H9 (cell line): ENCODE data around the gene SCUBE2. TPM values are rescaled to one million over a fixed set of nuclear protein-coding genes. Genes with fewer than 3 reads are reported as not detected.

Experiments used
- DNase-seq: peaks from one replicate; pipeline ENCODE4 v3.0.0-alpha.2; 2017
- H2AFZ ChIP-seq: one replicate; pipeline ENCODE4 v1.6.1; 2013; ENCODE audit warnings: mild to moderate bottlenecking, low read length, control low read depth, moderate library complexity
- H2AK5ac ChIP-seq: 2 replicates; pipeline ENCODE4 v1.6.1; 2013; ENCODE audit warnings: low read length, control low read depth, mixed read lengths; ENCODE audit not compliant: insufficient read length
- H2BK120ac ChIP-seq: one replicate; pipeline ENCODE4 v1.6.1; 2013; ENCODE audit warnings: low read depth, mild to moderate bottlenecking, low read length, control low read depth, inconsistent platforms; ENCODE audit not compliant: poor library complexity, severe bottlenecking
- H2BK12ac ChIP-seq: 2 replicates; pipeline ENCODE4 v1.6.1; 2013; ENCODE audit warnings: low read length, control low read depth, mixed read lengths, low read depth; ENCODE audit not compliant: insufficient read length
- H2BK15ac ChIP-seq: 2 replicates; pipeline ENCODE4 v1.6.1; 2013; ENCODE audit warnings: low read depth, low read length, control low read depth
- H2BK20ac ChIP-seq: one replicate; pipeline ENCODE4 v1.6.1; 2013; ENCODE audit warnings: low read depth, mild to moderate bottlenecking, low read length, control low read depth, inconsistent platforms; ENCODE audit not compliant: poor library complexity, severe bottlenecking
- H2BK5ac ChIP-seq: 2 replicates; pipeline ENCODE4 v1.6.1; 2013; ENCODE audit warnings: low read length, control low read depth, mixed read lengths; ENCODE audit not compliant: insufficient read length
- H3K14ac ChIP-seq: 2 replicates; pipeline ENCODE4 v1.6.1; 2013; ENCODE audit warnings: low read length, control low read depth; ENCODE audit not compliant: insufficient read depth
- H3K18ac ChIP-seq: 2 replicates; pipeline ENCODE4 v1.6.1; 2013; ENCODE audit warnings: low read depth, mild to moderate bottlenecking, mixed read lengths, low read length, control low read depth; ENCODE audit not compliant: insufficient read length
- H3K23ac ChIP-seq: 2 replicates; pipeline ENCODE4 v1.6.1; 2013; ENCODE audit warnings: low read length, control low read depth, mixed read lengths, low read depth; ENCODE audit not compliant: insufficient read length
- H3K23me2 ChIP-seq: 2 replicates; pipeline ENCODE4 v1.6.1; 2013; ENCODE audit warnings: low read depth, mild to moderate bottlenecking, mixed read lengths, low read length, control low read depth; ENCODE audit not compliant: insufficient read length, poor library complexity, severe bottlenecking
- H3K27ac ChIP-seq: 2 replicates; pipeline ENCODE4 v1.5.1; 2013; ENCODE audit warnings: low read length, control low read depth, mixed read lengths, low read depth; ENCODE audit not compliant: insufficient read length
- H3K27me3 ChIP-seq: 2 replicates; pipeline ENCODE4 v1.6.1; 2013; ENCODE audit warnings: low read length, control low read depth, inconsistent platforms; ENCODE audit not compliant: insufficient read depth
- H3K4ac ChIP-seq: 2 replicates; pipeline ENCODE4 v1.6.1; 2013; ENCODE audit warnings: low read depth, mild to moderate bottlenecking, control low read depth, inconsistent platforms, low read length, moderate library complexity
- H3K4me1 ChIP-seq: 2 replicates; pipeline ENCODE4 v1.6.1; 2013; ENCODE audit warnings: low read length, control low read depth, inconsistent platforms; ENCODE audit not compliant: insufficient read depth
- H3K4me2 ChIP-seq: 2 replicates; pipeline ENCODE4 v1.6.1; 2013; ENCODE audit warnings: low read length, control low read depth, mixed read lengths; ENCODE audit not compliant: insufficient read length, insufficient read depth
- H3K56ac ChIP-seq: 2 replicates; pipeline ENCODE4 v1.6.1; 2013; ENCODE audit warnings: low read depth, mild to moderate bottlenecking, mixed read lengths, low read length, control low read depth; ENCODE audit not compliant: insufficient read length
- H3K79me1 ChIP-seq: 2 replicates; pipeline ENCODE4 v1.6.1; 2013; ENCODE audit warnings: low read depth, mild to moderate bottlenecking, moderate library complexity, low read length, control low read depth, inconsistent platforms; ENCODE audit not compliant: insufficient read depth, poor library complexity, severe bottlenecking
- H3K79me2 ChIP-seq: 2 replicates; pipeline ENCODE4 v1.6.1; 2013; ENCODE audit warnings: low read length, control low read depth, inconsistent platforms; ENCODE audit not compliant: insufficient read depth
- H3K9ac ChIP-seq: 2 replicates; pipeline ENCODE4 v1.6.1; 2013; ENCODE audit warnings: low read length, control low read depth, mixed read lengths; ENCODE audit not compliant: insufficient read length; ENCODE audit errors: extremely low read depth
- H3K9me3 ChIP-seq: one replicate; pipeline ENCODE4 v1.6.1; 2013; ENCODE audit warnings: low read depth, low read length, inconsistent platforms; ENCODE audit not compliant: control insufficient read depth
- H3T11ph ChIP-seq: one replicate; pipeline ENCODE4 v1.6.1; 2013; ENCODE audit warnings: mild to moderate bottlenecking, low read length, control low read depth, inconsistent platforms
- H4K20me1 ChIP-seq: one replicate; pipeline ENCODE4 v1.6.1; 2013; ENCODE audit not compliant: control insufficient read depth, insufficient read length, insufficient read depth
- H4K5ac ChIP-seq: 2 replicates; pipeline ENCODE4 v1.6.1; 2013; ENCODE audit warnings: low read depth, mild to moderate bottlenecking, mixed read lengths, low read length, control low read depth; ENCODE audit not compliant: insufficient read length
- H4K8ac ChIP-seq: replicated peaks from 2 replicates; pipeline ENCODE4 v1.6.1; 2013; ENCODE audit warnings: low read length, control low read depth, mixed read lengths, low read depth; ENCODE audit not compliant: insufficient read length
- H4K91ac ChIP-seq: 2 replicates; pipeline ENCODE4 v1.6.1; 2013; ENCODE audit warnings: low read depth, mild to moderate bottlenecking, moderate library complexity, mixed read lengths, low read length, control low read depth; ENCODE audit not compliant: insufficient read length
- H3K27ac Mint-ChIP-seq, 3 experiments: 2 replicates in 2 of 3; 3 replicates in 1 of 3; pipeline ENCODE4 v1.8.0; 2020 to 2021; ENCODE audit warnings: mixed read lengths in 3 of 3, mild to moderate bottlenecking in 1 of 3, moderate library complexity in 1 of 3
- H3K27me3 Mint-ChIP-seq: 2 replicates; pipeline ENCODE4 v1.8.0; 2021; ENCODE audit warnings: low read depth, mild to moderate bottlenecking, moderate library complexity, mixed read lengths
- H3K36me3 Mint-ChIP-seq, 3 experiments: 2 replicates in 2 of 3; 3 replicates in 1 of 3; pipeline ENCODE4 v1.8.0; 2020 to 2021; ENCODE audit warnings: low read depth in 3 of 3, mixed read lengths in 3 of 3; ENCODE audit not compliant: insufficient read depth in 1 of 3
- H3K4me1 Mint-ChIP-seq, 2 experiments: 2 replicates each; pipeline ENCODE4 v1.8.0; 2020; ENCODE audit warnings: mixed read lengths in 2 of 2
- H3K4me3 Mint-ChIP-seq, 2 experiments: 2 replicates in 1 of 2; 3 replicates in 1 of 2; pipeline ENCODE4 v1.8.0; 2020 to 2021; ENCODE audit warnings: mild to moderate bottlenecking in 2 of 2, mixed read lengths in 2 of 2, moderate library complexity in 1 of 2
- H3K9me3 Mint-ChIP-seq, 2 experiments: 2 replicates in 1 of 2; 3 replicates in 1 of 2; pipeline ENCODE4 v1.8.0; 2020; ENCODE audit warnings: mild to moderate bottlenecking in 2 of 2, mixed read lengths in 2 of 2, moderate library complexity in 1 of 2
- CTCF ChIP-seq: fragments of 200-600 bp; sonication (generic); conservative IDR thresholded peaks from 3 replicates; pipeline ENCODE4 v1.8.0; 2021; ENCODE audit warnings: antibody characterized with exemption, mild to moderate bottlenecking
- WGBS: extraction: QIAGEN DNeasy Blood & Tissue Kit; methylation state at CpG from one replicate; pipeline ENCODE4 v1.1.7; 2013; ENCODE audit warnings: missing lambda C conversion rate, low lambda C conversion rate, mixed read lengths; ENCODE audit not compliant: insufficient read length; ENCODE audit errors: extremely low coverage; 5-methylcytosine and 5-hydroxymethylcytosine counted together
- total RNA-seq: library from RNA; stranded (reverse); gene quantifications from 2 replicates; pipeline ENCODE4 v1.2.1, GENCODE V29; 2021

SCUBE2 gene
- total RNA-seq, 1 experiment from 2014 or later, result 1.6 TPM

GRCh38 chr11:9092853-9093778 lies 1.7 kb upstream of the SCUBE2 start:
- no peak overlapping the region for H3K18ac ChIP-seq
- H3K9me3 ChIP-seq, result no peaks in the 10 kb centered on the region
- WGBS, result no CpG with 5 or more reads among the region's 10 CpGs
- peak overlapping the region; percentile 61 to 77; a peak in 1 of 5 replicates for H3K4me3 Mint-ChIP-seq
- H3K23me2 ChIP-seq, result peaks cover 8% of the 10 kb centered on the region
- H3K4ac ChIP-seq, result no peak overlapping the region
- H2BK20ac ChIP-seq, result no peak overlapping the region
- H4K5ac ChIP-seq, result no peak overlapping the region
- H3K4me1 ChIP-seq, result peaks cover 2% of the 10 kb centered on the region; the same call in 1 of the 2 replicates
- no peak overlapping the region for H2BK5ac ChIP-seq
- H3K79me1 ChIP-seq, result no peaks in the 10 kb centered on the region
- H3K36me3 Mint-ChIP-seq, result peaks cover 0 to 2% (median 0%) of the 10 kb centered on the region in 3 experiments; a peak in 2 of 7 replicates
- no peak overlapping the region for H3T11ph ChIP-seq
- H4K91ac ChIP-seq, result no peak overlapping the region
- H4K8ac ChIP-seq, result no peak overlapping the region
- no peak overlapping the region for H3K27ac Mint-ChIP-seq
- peaks cover 10% of the 10 kb centered on the region; the same call in 1 of the 2 replicates for H3K27me3 ChIP-seq
- no peak overlapping the region for H3K4me2 ChIP-seq
- no peak for DNase-seq
- no peak overlapping the region for H3K14ac ChIP-seq
- H3K23ac ChIP-seq, result no peak overlapping the region
- peak; percentile 18; the same call in 1 of the 3 replicates for TF ChIP-seq CTCF
- no peak overlapping the region for H2BK15ac ChIP-seq
- H3K9me3 Mint-ChIP-seq, result no peaks in the 10 kb centered on the region; a peak in 1 of 5 replicates
- no peak overlapping the region for H3K9ac ChIP-seq
- no peak overlapping the region for H2AFZ ChIP-seq
- H3K27ac ChIP-seq, result no peak overlapping the region
- H2BK12ac ChIP-seq, result no peak overlapping the region
- no peaks in the 10 kb centered on the region for H3K79me2 ChIP-seq
- peaks cover 13 to 16% of the 10 kb centered on the region in 2 experiments for H3K4me1 Mint-ChIP-seq
- H4K20me1 ChIP-seq, result no peaks in the 10 kb centered on the region
- no peak overlapping the region for H3K56ac ChIP-seq
- no peak overlapping the region for H2BK120ac ChIP-seq
- H3K27me3 Mint-ChIP-seq, result peaks cover 51% of the 10 kb centered on the region
- H2AK5ac ChIP-seq, result no peak overlapping the region
